HG02970 (cell line): ENCODE results near the gene GJD4.

Experiments
- ATAC-seq: cut with Tn5 transposase; IDR thresholded peaks from one replicate; pipeline ENCODE4 v1.9.1; 2021; ENCODE audit warnings: mild to moderate bottlenecking, moderate library complexity, moderate number of reproducible peaks; ENCODE audit not compliant: unreplicated experiment, low FRiP score

GJD4 gene

DNA sequence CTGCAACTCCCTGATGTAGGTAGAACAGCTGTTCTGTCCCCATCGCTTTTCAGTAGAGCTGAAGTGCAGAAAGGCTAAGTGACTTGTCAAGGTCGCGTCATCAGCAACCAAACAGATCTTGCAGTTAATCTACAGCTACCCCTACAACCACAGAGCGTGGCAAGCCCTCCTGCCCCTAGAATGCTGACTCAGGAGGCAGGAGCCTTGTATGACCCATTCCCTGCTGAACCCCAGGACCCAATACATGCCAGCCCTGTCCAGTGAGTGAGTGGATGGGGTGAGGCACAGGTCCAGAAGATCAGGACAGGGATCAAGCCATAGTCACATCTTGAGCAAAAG lies 26.6 kb upstream of the GJD4 start:
- ATAC-seq: no peak

DNA sequence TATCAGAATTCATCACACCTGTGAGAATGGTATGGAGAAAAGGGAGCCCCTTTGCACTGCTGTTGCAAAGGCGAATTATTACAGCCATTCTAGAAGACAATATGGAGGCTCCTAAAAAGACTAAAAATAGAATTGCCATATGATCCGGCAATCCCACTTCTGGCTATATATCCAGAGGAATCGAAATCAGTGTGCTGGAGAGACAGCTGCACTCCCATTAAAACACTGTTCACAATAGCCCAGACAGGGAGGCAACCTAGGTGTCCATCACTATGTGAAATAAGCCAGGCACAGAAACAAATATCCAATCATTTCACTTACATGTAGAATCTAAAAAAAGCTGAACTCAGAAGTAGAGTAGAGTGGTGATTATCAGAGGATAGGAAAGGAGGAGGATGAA lies 26.0 kb upstream of the GJD4 start:
- ATAC-seq: no peak

GRCh38 chr10:35579726-35580422 lies 25.3 kb upstream of the GJD4 start:
- no peak for ATAC-seq

DNA sequence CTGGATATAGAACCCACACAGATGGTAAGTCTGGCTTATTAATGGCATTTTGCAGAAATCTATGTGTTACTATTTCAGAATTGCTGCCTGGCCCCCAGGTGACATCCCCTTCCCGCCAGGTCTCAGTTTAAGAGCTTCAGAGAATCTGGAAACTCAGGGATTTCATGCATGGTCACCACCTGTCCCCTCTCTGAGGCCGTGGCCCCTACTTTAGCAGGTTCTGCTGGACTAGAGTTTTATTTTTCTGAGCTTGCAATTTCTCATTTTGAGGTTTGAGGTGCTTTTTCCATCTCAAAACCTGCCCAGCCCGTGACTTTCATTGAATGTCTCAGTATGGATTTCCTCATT lies 24.7 kb upstream of the GJD4 start:
- ATAC-seq: no peak

DNA sequence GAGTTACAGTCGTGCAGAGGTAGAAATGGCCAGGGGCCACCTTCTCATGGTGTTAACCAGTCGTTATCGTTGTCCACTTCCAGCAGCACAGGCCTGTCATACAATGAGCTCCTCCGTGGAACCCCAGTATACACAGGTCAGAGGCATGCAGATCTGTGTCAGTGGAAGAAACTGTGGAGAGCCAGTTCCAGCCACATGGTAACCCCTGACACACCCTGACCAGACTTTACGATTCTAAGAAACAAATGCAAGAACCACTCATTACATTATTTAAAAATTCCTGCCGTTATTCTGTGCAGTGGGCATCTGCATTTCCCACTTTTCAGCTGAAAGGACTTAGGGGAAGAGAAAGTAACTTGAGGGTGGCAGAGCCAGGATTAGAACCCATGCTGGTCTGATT lies 23.5 kb upstream of the GJD4 start:
- ATAC-seq: no peak

DNA sequence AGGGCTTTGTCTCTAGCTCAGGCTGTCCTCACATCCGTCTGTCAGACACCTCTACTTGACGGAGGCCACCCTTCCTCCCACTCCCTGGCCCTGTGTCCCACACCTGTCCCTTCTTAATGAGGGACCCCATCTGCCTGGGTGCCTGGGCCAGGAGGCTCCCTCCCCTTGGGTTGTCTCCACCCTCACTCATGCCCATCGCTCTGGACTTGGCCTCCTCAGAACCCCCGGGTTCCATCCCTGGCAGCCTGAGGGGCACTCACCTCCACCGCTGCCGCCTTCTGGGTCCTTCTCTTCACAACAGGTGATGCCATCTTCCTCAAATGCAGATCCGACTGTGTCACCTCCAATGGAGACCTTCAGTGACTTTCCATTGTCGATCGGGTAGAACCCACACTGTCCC lies 20.2 kb upstream of the GJD4 start:
- no peak for ATAC-seq

GRCh38 chr10:35585356-35585755 lies 19.8 kb upstream of the GJD4 start:
- ATAC-seq: no peak

- ATAC-seq: no peak
These were observed 19.1 kb upstream of the GJD4 start for GRCh38 chr10:35585903-35586535.

GRCh38 chr10:35588836-35589235 lies 16.3 kb upstream of the GJD4 start:
- no peak for ATAC-seq

GRCh38 chr10:35592441-35592840 lies 12.7 kb upstream of the GJD4 start:
- no peak for ATAC-seq

- no peak for ATAC-seq
These were observed 10.7 kb upstream of the GJD4 start for GRCh38 chr10:35594115-35595079.

GRCh38 chr10:35595106-35595505 lies 10.0 kb upstream of the GJD4 start:
- ATAC-seq: no peak

DNA sequence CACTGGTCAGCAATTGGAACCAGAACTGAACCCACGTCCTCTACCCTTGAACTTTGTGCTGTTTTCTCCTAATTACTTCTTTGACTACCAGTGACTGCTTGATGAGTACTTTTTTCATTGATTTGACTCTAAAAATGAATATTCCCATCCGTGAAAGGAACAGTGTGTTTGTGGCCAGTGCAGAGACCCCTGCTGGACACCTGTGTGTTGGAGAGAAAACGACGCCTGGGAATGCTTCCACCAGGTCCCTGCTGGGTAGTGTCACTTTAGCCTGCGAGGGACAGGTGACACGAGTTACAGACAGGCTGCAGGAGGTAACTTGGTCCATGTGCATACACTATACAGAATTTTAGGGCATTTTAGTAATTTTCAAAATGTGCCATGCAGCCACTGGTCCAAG lies 6.8 kb upstream of the GJD4 start:
- no peak for ATAC-seq

- no peak for ATAC-seq
These were observed 4.9 kb upstream of the GJD4 start for GRCh38 chr10:35600193-35600592.

- ATAC-seq: no peak
These were observed 1.3 kb downstream of the GJD4 start for GRCh38 chr10:35606430-35606829.

DNA sequence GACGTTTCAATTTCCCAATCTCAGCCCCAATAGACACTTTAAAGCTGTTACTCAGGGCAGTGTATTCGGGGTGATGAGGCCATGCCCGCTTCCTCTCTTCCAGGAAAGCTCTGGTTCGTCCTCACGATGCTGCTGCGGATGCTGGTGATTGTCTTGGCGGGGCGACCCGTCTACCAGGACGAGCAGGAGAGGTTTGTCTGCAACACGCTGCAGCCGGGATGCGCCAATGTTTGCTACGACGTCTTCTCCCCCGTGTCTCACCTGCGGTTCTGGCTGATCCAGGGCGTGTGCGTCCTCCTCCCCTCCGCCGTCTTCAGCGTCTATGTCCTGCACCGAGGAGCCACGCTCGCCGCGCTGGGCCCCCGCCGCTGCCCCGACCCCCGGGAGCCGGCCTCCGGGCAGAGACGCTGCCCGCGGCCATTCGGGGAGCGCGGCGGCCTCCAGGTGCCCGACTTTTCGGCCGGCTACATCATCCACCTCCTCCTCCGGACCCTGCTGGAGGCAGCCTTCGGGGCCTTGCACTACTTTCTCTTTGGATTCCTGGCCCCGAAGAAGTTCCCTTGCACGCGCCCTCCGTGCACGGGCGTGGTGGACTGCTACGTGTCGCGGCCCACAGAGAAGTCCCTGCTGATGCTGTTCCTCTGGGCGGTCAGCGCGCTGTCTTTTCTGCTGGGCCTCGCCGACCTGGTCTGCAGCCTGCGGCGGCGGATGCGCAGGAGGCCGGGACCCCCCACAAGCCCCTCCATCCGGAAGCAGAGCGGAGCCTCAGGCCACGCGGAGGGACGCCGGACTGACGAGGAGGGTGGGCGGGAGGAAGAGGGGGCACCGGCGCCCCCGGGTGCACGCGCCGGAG lies 2.6 kb downstream of the GJD4 start:
- ATAC-seq: no peak

DNA sequence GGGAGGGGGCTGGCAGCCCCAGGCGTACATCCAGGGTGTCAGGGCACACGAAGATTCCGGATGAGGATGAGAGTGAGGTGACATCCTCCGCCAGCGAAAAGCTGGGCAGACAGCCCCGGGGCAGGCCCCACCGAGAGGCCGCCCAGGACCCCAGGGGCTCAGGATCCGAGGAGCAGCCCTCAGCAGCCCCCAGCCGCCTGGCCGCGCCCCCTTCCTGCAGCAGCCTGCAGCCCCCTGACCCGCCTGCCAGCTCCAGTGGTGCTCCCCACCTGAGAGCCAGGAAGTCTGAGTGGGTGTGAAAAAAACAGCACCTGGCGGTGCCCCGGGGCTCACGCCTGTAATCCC lies 3.2 kb downstream of the GJD4 start:
- no peak for ATAC-seq

GRCh38 chr10:35611750-35612149 lies 6.6 kb downstream of the GJD4 start:
- no peak for ATAC-seq

DNA sequence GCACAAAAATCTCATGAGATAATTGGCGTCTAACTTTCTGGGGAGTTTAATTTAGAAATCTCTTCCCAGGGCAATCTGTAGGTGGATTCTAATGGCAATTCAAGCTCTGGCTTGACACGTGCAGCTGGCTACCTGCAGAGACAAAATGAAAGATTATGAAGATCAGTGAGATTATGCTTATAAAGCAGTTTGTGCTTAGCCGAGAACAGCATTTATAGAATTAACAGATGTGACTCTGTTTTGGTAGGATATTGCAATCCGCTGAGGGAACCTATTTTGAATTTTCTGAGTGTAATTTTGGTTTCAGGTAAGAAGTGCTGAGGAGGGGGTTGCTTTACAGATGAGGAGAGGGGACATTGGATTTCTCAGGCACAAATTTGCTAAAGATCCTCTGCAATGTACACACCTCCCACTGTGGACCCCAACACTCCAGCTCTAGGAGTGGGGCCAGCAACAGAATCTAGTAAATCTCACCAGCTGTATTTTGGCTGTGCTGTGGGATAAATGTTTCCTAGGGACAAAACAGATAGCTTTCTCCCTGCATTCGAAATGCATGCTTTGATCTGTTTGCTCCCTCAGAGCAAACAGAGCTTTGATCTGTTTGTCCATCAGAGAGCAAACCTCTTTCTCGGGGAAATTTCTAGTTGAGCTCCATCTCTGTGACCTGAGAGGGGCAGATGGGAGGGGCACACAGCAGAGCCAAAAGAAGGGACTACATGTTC lies 7.4 kb downstream of the GJD4 start:
- ATAC-seq: no peak

GRCh38 chr10:35613107-35613440 lies 7.9 kb downstream of the GJD4 start:
- ATAC-seq: no peak
